Neuronal stem cell (in vitro differentiated cells): ENCODE data around the gene SLC39A11.
A peak's percentile ranks its signal among the peaks of the same experiment; 100 is the strongest.

ENCODE experiments used
- DNase-seq: peaks from one replicate; pipeline ENCODE4 v3.0.0-alpha.2; 2013; ENCODE audit warnings: low spot score
- H2AFZ ChIP-seq: one replicate; pipeline ENCODE4 v1.6.1; 2013; ENCODE audit warnings: mild to moderate bottlenecking, low read length, inconsistent platforms
- H2AK5ac ChIP-seq: 2 replicates; pipeline ENCODE4 v1.6.1; 2013; ENCODE audit warnings: low read depth, mild to moderate bottlenecking, inconsistent platforms, low read length, moderate library complexity, mixed read lengths
- H2BK120ac ChIP-seq: 2 replicates; pipeline ENCODE4 v1.6.1; 2013; ENCODE audit warnings: low read depth, mild to moderate bottlenecking, inconsistent platforms, low read length, moderate library complexity, mixed read lengths
- H2BK12ac ChIP-seq: one replicate; pipeline ENCODE4 v1.6.1; 2013; ENCODE audit warnings: low read length, inconsistent platforms
- H2BK15ac ChIP-seq: 2 replicates; pipeline ENCODE4 v1.6.1; 2013; ENCODE audit warnings: mild to moderate bottlenecking, low read length, inconsistent platforms, mixed read lengths
- H2BK5ac ChIP-seq: one replicate; pipeline ENCODE4 v1.6.1; 2013; ENCODE audit warnings: inconsistent platforms, mild to moderate bottlenecking, low read length, moderate library complexity
- H3K14ac ChIP-seq: one replicate; pipeline ENCODE4 v1.6.1; 2013; ENCODE audit warnings: low read length, inconsistent platforms
- H3K18ac ChIP-seq: 2 replicates; pipeline ENCODE4 v1.6.1; 2013; ENCODE audit warnings: low read length, inconsistent platforms
- H3K23ac ChIP-seq: 2 replicates; pipeline ENCODE4 v1.6.1; 2013; ENCODE audit warnings: low read depth, mild to moderate bottlenecking, mixed read lengths, low read length, inconsistent platforms; ENCODE audit not compliant: poor library complexity
- H3K27ac ChIP-seq: replicated peaks from 3 replicates; pipeline ENCODE4 v1.5.1; 2013; ENCODE audit warnings: low read length, inconsistent platforms
- H3K27me3 ChIP-seq, 3 experiments: 2 replicates each; pipeline ENCODE4 v1.6.1; 2013; ENCODE audit warnings: low read length in 3 of 3, mild to moderate bottlenecking in 2 of 3, inconsistent platforms in 1 of 3, low read depth in 1 of 3, mixed read lengths in 1 of 3, moderate library complexity in 1 of 3; ENCODE audit not compliant: control insufficient read depth in 3 of 3, insufficient read depth in 3 of 3
- H3K36me3 ChIP-seq, 2 donors: replicated peaks in 1 of 2; 2 replicates each; pipeline ENCODE4 v1.6.1; 2013; ENCODE audit warnings: low read length in 2 of 2; ENCODE audit not compliant: control insufficient read depth in 2 of 2, insufficient read depth in 2 of 2
- H3K4ac ChIP-seq: 2 replicates; pipeline ENCODE4 v1.6.1; 2013; ENCODE audit warnings: inconsistent platforms, mild to moderate bottlenecking, low read length, moderate library complexity
- H3K4me1 ChIP-seq, 2 donors: 1 replicate in 1 of 2; 2 replicates in 1 of 2; pipeline ENCODE4 v1.6.1; 2013; ENCODE audit warnings: low read length in 2 of 2, low read depth in 1 of 2; ENCODE audit not compliant: control insufficient read depth in 2 of 2, insufficient read depth in 1 of 2
- H3K4me2 ChIP-seq: one replicate; pipeline ENCODE4 v1.6.1; 2013; ENCODE audit warnings: mild to moderate bottlenecking, low read length, inconsistent platforms; ENCODE audit not compliant: insufficient read depth, poor library complexity, severe bottlenecking
- H3K4me3 ChIP-seq, 2 donors: 2 replicates each; pipeline ENCODE4 v1.5.1; 2013; ENCODE audit warnings: low read length in 2 of 2, mild to moderate bottlenecking in 2 of 2, inconsistent platforms in 1 of 2, moderate library complexity in 1 of 2
- H3K79me1 ChIP-seq: one replicate; pipeline ENCODE4 v1.6.1; 2013; ENCODE audit warnings: low read depth, mild to moderate bottlenecking, inconsistent platforms, low read length, moderate library complexity
- H3K9ac ChIP-seq: one replicate; pipeline ENCODE4 v1.6.1; 2013; ENCODE audit warnings: mild to moderate bottlenecking, low read depth, low read length, inconsistent platforms; ENCODE audit not compliant: poor library complexity
- H3K9me3 ChIP-seq, 2 donors: replicated peaks in 1 of 2; 2 replicates each; pipeline versions ENCODE3 to v1.6.1; 2013; ENCODE audit warnings: low read length in 2 of 2, mild to moderate bottlenecking in 2 of 2, inconsistent platforms in 1 of 2, low read depth in 1 of 2, mixed read lengths in 1 of 2, moderate library complexity in 1 of 2; ENCODE audit not compliant: control insufficient read depth in 2 of 2, insufficient read depth in 1 of 2
- H4K8ac ChIP-seq: one replicate; pipeline ENCODE4 v1.6.1; 2013; ENCODE audit warnings: low read depth, mild to moderate bottlenecking, inconsistent platforms, low read length, moderate library complexity
- H4K91ac ChIP-seq: one replicate; pipeline ENCODE4 v1.6.1; 2013; ENCODE audit warnings: low read length, low read depth, mild to moderate bottlenecking, inconsistent platforms; ENCODE audit not compliant: poor library complexity
- WGBS, 2 donors: extraction: QIAGEN DNeasy Blood & Tissue Kit; methylation state at CpG; one replicate each; pipeline ENCODE4 v1.1.7; 2013; ENCODE audit warnings: missing lambda C conversion rate in 2 of 2, mixed read lengths in 1 of 2; ENCODE audit not compliant: insufficient read length in 2 of 2, insufficient replicate concordance in 1 of 2; ENCODE audit errors: extremely low coverage in 2 of 2; 5-methylcytosine and 5-hydroxymethylcytosine counted together

The SLC39A11 gene

DNA sequence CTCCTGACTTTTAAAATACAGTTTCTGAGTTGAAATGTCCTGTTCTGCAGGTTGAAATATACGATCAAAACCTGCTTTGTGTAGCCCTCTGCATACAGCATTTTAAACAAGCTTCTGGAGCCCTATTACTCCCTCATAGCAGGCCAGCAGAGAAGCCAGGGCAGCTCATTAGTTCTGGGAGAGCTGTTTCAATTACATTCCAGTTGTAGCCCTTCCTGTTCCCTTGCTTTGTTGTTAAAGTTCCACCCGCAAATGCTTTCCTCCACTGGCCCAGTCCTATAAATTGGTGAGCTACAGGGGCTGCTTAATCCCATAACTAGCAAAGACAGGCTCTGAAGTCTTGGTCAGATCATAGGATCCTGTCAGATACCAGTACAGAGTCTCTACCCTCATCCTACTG is 162.5 kb downstream of the SLC39A11 start:
- Histone ChIP-seq H3K23ac (no peak overlapping the region), H4K91ac (no peak overlapping the region), H4K8ac (no peak overlapping the region), H3K27me3 (no peaks in the 10 kb centered on the region), H3K14ac (no peak overlapping the region), H3K18ac (no peak overlapping the region), H3K9ac (no peak overlapping the region), H3K27ac (no peak overlapping the region), H2BK15ac (no peak overlapping the region), H2AFZ (no peak overlapping the region), H3K79me1 (no peaks in the 10 kb centered on the region), H3K4me1 (peaks cover 7 to 12% of the 10 kb centered on the region in 2 donors), H3K36me3 (no peaks in the 10 kb centered on the region), H2AK5ac (no peak overlapping the region), H2BK5ac (no peak overlapping the region), H2BK120ac (no peak overlapping the region), H3K4me3 (no peak overlapping the region), H3K9me3 (no peaks in the 10 kb centered on the region), H3K4me2 (no peak overlapping the region), H2BK12ac (no peak overlapping the region), H3K4ac (no peak overlapping the region)
- no CpG with 5 or more reads among the region's 2 CpGs for WGBS, 2 donors
- no peak for DNase-seq

DNA sequence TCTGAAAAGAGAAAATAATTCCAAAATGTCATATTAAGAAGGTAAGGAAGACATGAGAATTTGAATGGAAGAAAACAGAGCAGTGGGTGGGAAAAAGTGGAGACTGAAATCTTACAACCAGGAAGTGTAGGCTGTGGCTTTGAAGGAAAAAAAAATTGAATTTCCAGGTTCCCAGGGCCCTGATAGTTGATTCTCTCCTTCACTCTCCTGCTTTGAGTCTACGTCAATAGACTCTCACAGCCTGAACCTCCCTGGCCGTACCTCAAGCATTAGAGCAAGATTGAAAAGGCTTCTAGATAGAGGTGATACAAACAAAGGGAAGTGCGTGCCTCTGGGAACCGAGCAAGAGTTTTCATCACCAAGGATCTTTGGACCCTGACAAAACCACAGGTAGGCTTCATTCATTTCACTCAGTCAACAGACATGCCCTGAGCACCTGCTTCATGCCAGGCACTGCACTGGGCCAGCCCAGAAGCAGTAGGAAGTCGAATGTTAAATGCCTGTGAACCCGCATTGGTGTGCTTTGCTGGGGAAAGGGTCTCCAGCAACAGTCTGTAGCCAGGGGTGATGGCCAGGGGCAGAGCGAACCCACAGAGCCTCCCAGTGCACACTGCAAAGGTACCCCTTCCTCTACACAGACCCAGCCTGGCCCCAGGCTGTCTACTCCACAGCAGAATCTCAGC is 163.9 kb downstream of the SLC39A11 start:
- no peak overlapping the region for H3K9ac ChIP-seq
- no peaks in the 10 kb centered on the region for H3K9me3 ChIP-seq
- no peaks in the 10 kb centered on the region for H3K27me3 ChIP-seq
- H3K4me3 ChIP-seq, result no peak overlapping the region
- H2BK120ac ChIP-seq, result no peak overlapping the region
- peak overlapping the region; percentile 39 for H3K18ac ChIP-seq
- H3K23ac ChIP-seq, result no peak overlapping the region
- peak overlapping the region; percentile 68 for H2BK5ac ChIP-seq
- peak overlapping the region; percentile 19 for H4K8ac ChIP-seq
- WGBS, 2 donors, result no CpG with 5 or more reads among the region's 7 CpGs
- H3K4me2 ChIP-seq, result no peak overlapping the region
- no peak overlapping the region for H2AFZ ChIP-seq
- H2AK5ac ChIP-seq, result peak overlapping the region; percentile 72
- no peak overlapping the region for H3K4ac ChIP-seq
- no peak overlapping the region for H4K91ac ChIP-seq
- no peak overlapping the region for H3K27ac ChIP-seq
- no peaks in the 10 kb centered on the region for H3K79me1 ChIP-seq
- peaks cover 7 to 12% of the 10 kb centered on the region in 2 donors for H3K4me1 ChIP-seq
- no peak for DNase-seq
- no peak overlapping the region for H3K14ac ChIP-seq
- peak overlapping the region; percentile 60 for H2BK15ac ChIP-seq
- H3K36me3 ChIP-seq, result no peaks in the 10 kb centered on the region
- no peak overlapping the region for H2BK12ac ChIP-seq

DNA sequence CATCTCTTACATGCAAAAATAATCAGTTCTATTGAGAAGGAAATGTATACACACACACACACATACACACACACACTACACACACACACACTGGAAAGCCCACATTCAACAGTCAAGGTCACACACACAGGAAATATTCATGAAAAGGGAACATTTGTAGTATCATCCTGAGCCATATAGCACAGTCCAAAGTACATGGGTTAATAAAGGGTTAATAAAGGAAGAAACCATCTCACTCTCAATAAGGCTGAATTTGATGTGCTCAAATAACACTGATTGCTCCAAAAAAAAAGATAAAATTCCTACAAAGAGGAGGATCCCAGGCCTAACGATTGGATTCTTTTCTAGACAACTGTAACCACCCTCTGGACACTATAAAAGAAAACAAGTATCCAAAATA is 164.7 kb downstream of the SLC39A11 start:
- no peaks in the 10 kb centered on the region for H3K79me1 ChIP-seq
- H3K4me3 ChIP-seq, result no peak overlapping the region
- DNase-seq, result no peak
- peaks cover 7 to 12% of the 10 kb centered on the region in 2 donors for H3K4me1 ChIP-seq
- H2AFZ ChIP-seq, result no peak overlapping the region
- H3K4me2 ChIP-seq, result no peak overlapping the region
- H3K23ac ChIP-seq, result no peak overlapping the region
- H3K9me3 ChIP-seq, result peaks cover 0 to 1% of the 10 kb centered on the region in 2 donors
- no peak overlapping the region for H2BK5ac ChIP-seq
- no peak overlapping the region for H2BK12ac ChIP-seq
- H3K27ac ChIP-seq, result no peak overlapping the region
- WGBS, 2 donors, result no CpG with 5 or more reads among the region's 1 CpG
- no peak overlapping the region for H3K4ac ChIP-seq
- H3K14ac ChIP-seq, result no peak overlapping the region
- H4K91ac ChIP-seq, result no peak overlapping the region
- H2BK15ac ChIP-seq, result no peak overlapping the region
- H3K18ac ChIP-seq, result no peak overlapping the region
- H3K36me3 ChIP-seq, result no peaks in the 10 kb centered on the region
- H4K8ac ChIP-seq, result no peak overlapping the region
- H2BK120ac ChIP-seq, result no peak overlapping the region
- H2AK5ac ChIP-seq, result no peak overlapping the region
- H3K9ac ChIP-seq, result no peak overlapping the region
- H3K27me3 ChIP-seq, result no peaks in the 10 kb centered on the region

DNA sequence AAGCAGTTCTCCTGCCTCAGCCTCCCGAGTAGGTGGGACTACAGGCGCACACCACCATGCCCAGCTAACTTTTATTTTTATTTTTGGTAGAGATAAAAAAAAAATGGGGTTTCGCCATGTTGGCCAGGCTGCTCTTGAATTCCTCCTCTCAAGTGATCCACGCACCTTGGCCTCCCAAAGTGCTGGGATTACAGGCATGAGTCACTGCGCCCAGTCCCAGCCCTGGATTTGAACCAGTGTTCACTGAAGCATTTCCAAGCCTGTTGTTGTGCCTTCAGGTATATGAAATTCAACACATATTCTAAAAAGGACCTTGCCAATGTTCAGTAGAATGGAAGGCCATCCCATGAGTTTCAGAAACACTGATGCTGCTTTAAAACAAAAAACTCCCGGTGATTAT is 165.3 kb downstream of the SLC39A11 start:
- peaks cover 0 to 1% of the 10 kb centered on the region in 2 donors for H3K9me3 ChIP-seq
- H3K18ac ChIP-seq, result no peak overlapping the region
- no peaks in the 10 kb centered on the region for H3K79me1 ChIP-seq
- no peak overlapping the region for H2BK15ac ChIP-seq
- H2BK12ac ChIP-seq, result no peak overlapping the region
- no peak overlapping the region for H3K4me3 ChIP-seq
- H3K27me3 ChIP-seq, result no peaks in the 10 kb centered on the region
- H3K36me3 ChIP-seq, result no peaks in the 10 kb centered on the region
- H4K91ac ChIP-seq, result no peak overlapping the region
- H3K14ac ChIP-seq, result no peak overlapping the region
- peaks cover 7 to 12% of the 10 kb centered on the region in 2 donors for H3K4me1 ChIP-seq
- no peak overlapping the region for H2BK5ac ChIP-seq
- no peak overlapping the region for H3K4ac ChIP-seq
- no peak overlapping the region for H2AK5ac ChIP-seq
- H3K23ac ChIP-seq, result no peak overlapping the region
- no peak overlapping the region for H2AFZ ChIP-seq
- H3K27ac ChIP-seq, result no peak overlapping the region
- H2BK120ac ChIP-seq, result no peak overlapping the region
- no peak overlapping the region for H4K8ac ChIP-seq
- no CpG with 5 or more reads among the region's 6 CpGs for WGBS, 2 donors
- no peak overlapping the region for H3K4me2 ChIP-seq
- DNase-seq, result no peak
- no peak overlapping the region for H3K9ac ChIP-seq
